WTC11 (cell line): ENCODE data around the gene TRMU. TPM values are rescaled to one million over a fixed set of nuclear protein-coding genes. Genes with fewer than 3 reads are reported as not detected.
A peak's percentile ranks its signal among the peaks of the same experiment; 100 is the strongest.

Source experiments
- ATAC-seq: fragments of 200-7000 bp; cut with Tn5 transposase; 2 replicates; pipeline ENCODE4 v1.10.0; 2021; ENCODE audit warnings: mild to moderate bottlenecking, moderate library complexity
- CTCF ChIA-PET: fragments of 300-600 bp; sonication (Branson Sonifier 250); formaldehyde crosslinking; loops from one replicate; lab custom pipeline; 2021; ENCODE audit warnings: antibody characterized with exemption; lab: Charles Lee
- POLR2A ChIA-PET: fragments of 350-600 bp; sonication (Branson Sonifier 250); formaldehyde crosslinking; loops from one replicate; lab custom pipeline; 2021; ENCODE audit warnings: antibody characterized with exemption; lab: Charles Lee
- DNase-seq: peaks from one replicate; pipeline ENCODE4 v3.0.0; 2021; ENCODE audit warnings: low spot score
- H3K27ac Mint-ChIP-seq: 2 replicates; pipeline ENCODE4 v1.8.0; 2021; ENCODE audit warnings: mixed read lengths
- H3K27me3 Mint-ChIP-seq: 2 replicates; pipeline ENCODE4 v1.8.0; 2021; ENCODE audit warnings: low read depth, mild to moderate bottlenecking, moderate library complexity, mixed read lengths
- H3K36me3 Mint-ChIP-seq: 2 replicates; pipeline ENCODE4 v1.8.0; 2021; ENCODE audit warnings: mixed read lengths
- H3K4me1 Mint-ChIP-seq: 2 replicates; pipeline ENCODE4 v1.8.0; 2022; ENCODE audit warnings: mixed read lengths
- H3K4me3 Mint-ChIP-seq: 2 replicates; pipeline ENCODE4 v1.8.0; 2021; ENCODE audit warnings: mild to moderate bottlenecking, moderate library complexity, mixed read lengths
- H3K9me3 Mint-ChIP-seq: 2 replicates; pipeline ENCODE4 v1.8.0; 2021; ENCODE audit warnings: mixed read lengths
- CREB1 ChIP-seq: sonication (generic); formaldehyde crosslinking; IDR thresholded peaks from 2 replicates; pipeline ENCODE4 v1.8.0; 2023; ENCODE audit warnings: mild to moderate bottlenecking, missing genetic modification reagents
- E2F4 ChIP-seq: sonication (generic); formaldehyde crosslinking; IDR thresholded peaks from 2 replicates; pipeline ENCODE4 v1.8.1; 2022; ENCODE audit warnings: low read depth, mild to moderate bottlenecking, moderate library complexity, missing genetic modification reagents, borderline replicate concordance
- E2F5 ChIP-seq: sonication (generic); formaldehyde crosslinking; IDR thresholded peaks from 2 replicates; pipeline ENCODE4 v1.8.1; 2022; ENCODE audit warnings: mild to moderate bottlenecking, moderate library complexity, missing genetic modification reagents
- FOXP1 ChIP-seq: sonication (generic); formaldehyde crosslinking; IDR thresholded peaks from 2 replicates; pipeline ENCODE4 v1.8.0; 2022; ENCODE audit warnings: missing genetic modification reagents, mild to moderate bottlenecking, moderate library complexity, borderline replicate concordance
- GRHL2 ChIP-seq: fragments of 250-450 bp; sonication (Bioruptor Pico); IDR thresholded peaks from 2 replicates; pipeline ENCODE4 v1.8.0; 2022; ENCODE audit warnings: mild to moderate bottlenecking, moderate library complexity; ENCODE audit not compliant: insufficient replicate concordance, severe bottlenecking
- GTF2I ChIP-seq: fragments of 250-450 bp; sonication (Bioruptor Pico); conservative IDR thresholded peaks from 2 replicates; pipeline ENCODE4 v1.4.0; 2021; ENCODE audit warnings: mild to moderate bottlenecking
- RELA ChIP-seq: sonication (generic); formaldehyde crosslinking; IDR thresholded peaks from 2 replicates; pipeline ENCODE4 v1.8.1; 2022; ENCODE audit warnings: missing genetic modification reagents, mild to moderate bottlenecking, borderline replicate concordance
- USF1 ChIP-seq: sonication (generic); formaldehyde crosslinking; IDR thresholded peaks from 2 replicates; pipeline ENCODE4 v1.8.0; 2022; ENCODE audit warnings: mild to moderate bottlenecking, missing genetic modification reagents
- ZNF121 ChIP-seq: sonication (generic); formaldehyde crosslinking; IDR thresholded peaks from 2 replicates; pipeline ENCODE4 v1.8.0; 2023; ENCODE audit warnings: missing genetic modification reagents
- total RNA-seq: library from RNA; stranded (reverse); gene quantifications from 3 replicates; pipeline ENCODE4 v1.2.3, GENCODE V29; 2021
- TF ChIP-seq, protein P1 (sequence below): sonication (generic); formaldehyde crosslinking; IDR thresholded peaks from 2 replicates; pipeline ENCODE4 v1.8.0; 2023; ENCODE audit warnings: mild to moderate bottlenecking, missing genetic modification reagents
- TF ChIP-seq, protein P2 (sequence below): fragments of 250-450 bp; sonication (Bioruptor Pico); IDR thresholded peaks from 2 replicates; pipeline ENCODE4 v1.8.0; 2021; ENCODE audit warnings: mild to moderate bottlenecking
- TF ChIP-seq, protein P3 (sequence below): fragments of 250-450 bp; sonication (Bioruptor Pico); IDR thresholded peaks from 2 replicates; pipeline ENCODE4 v1.9.0; 2021; ENCODE audit warnings: mild to moderate bottlenecking

Gene TRMU
- total RNA-seq, 1 experiment from 2014 or later: 103 TPM

DNA sequence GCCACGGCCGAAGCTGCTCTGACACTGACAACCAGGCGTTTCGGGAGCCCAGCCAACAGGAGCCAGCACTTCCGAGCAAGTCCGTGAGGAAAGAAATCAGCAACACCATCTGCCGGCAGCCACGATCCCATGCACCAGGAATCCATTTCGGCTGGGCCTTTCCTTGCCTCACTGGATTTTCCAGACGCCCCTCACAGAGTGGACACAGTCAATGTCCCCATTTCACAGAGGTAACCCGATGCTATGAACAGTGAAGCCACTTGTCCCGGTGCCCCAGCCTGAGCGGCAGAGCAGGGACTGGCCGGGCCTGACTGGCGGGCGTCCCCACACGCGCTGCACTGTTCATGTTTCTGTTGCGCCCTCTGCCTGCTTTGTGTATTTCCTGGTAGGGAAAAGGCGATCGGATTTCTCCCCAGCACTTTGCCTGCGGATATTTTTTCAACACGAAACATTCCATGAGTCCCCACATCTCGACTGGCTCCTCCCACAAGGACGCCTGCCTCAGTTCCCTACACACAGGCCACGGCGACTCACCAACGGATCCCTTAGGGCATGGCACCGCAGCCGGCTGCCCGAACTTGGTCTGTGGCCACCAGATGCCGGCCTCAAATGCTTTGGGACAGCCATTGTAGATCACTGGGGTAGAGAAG lies 55.3 kb downstream of the TRMU start:
- DNase-seq: no peak
- CTCF ChIA-PET: interaction anchor here (2.2 to 2.6 kb wide), 2 partner anchors 23 kb away, joined by 13 to 17 read pairs; no protein-coding TSS in a partner anchor
- ATAC-seq: peak; percentile 65
- TF ChIP-seq E2F4 (CRISPR knock-in tag): no peak
- TF ChIP-seq, protein P1, sequence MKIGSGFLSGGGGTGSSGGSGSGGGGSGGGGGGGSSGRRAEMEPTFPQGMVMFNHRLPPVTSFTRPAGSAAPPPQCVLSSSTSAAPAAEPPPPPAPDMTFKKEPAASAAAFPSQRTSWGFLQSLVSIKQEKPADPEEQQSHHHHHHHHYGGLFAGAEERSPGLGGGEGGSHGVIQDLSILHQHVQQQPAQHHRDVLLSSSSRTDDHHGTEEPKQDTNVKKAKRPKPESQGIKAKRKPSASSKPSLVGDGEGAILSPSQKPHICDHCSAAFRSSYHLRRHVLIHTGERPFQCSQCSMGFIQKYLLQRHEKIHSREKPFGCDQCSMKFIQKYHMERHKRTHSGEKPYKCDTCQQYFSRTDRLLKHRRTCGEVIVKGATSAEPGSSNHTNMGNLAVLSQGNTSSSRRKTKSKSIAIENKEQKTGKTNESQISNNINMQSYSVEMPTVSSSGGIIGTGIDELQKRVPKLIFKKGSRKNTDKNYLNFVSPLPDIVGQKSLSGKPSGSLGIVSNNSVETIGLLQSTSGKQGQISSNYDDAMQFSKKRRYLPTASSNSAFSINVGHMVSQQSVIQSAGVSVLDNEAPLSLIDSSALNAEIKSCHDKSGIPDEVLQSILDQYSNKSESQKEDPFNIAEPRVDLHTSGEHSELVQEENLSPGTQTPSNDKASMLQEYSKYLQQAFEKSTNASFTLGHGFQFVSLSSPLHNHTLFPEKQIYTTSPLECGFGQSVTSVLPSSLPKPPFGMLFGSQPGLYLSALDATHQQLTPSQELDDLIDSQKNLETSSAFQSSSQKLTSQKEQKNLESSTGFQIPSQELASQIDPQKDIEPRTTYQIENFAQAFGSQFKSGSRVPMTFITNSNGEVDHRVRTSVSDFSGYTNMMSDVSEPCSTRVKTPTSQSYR: no peak
- TF ChIP-seq, protein P2, sequence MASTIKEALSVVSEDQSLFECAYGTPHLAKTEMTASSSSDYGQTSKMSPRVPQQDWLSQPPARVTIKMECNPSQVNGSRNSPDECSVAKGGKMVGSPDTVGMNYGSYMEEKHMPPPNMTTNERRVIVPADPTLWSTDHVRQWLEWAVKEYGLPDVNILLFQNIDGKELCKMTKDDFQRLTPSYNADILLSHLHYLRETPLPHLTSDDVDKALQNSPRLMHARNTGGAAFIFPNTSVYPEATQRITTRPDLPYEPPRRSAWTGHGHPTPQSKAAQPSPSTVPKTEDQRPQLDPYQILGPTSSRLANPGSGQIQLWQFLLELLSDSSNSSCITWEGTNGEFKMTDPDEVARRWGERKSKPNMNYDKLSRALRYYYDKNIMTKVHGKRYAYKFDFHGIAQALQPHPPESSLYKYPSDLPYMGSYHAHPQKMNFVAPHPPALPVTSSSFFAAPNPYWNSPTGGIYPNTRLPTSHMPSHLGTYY: no peak
- Mint-ChIP-seq H3K9me3 (no peaks in the 10 kb centered on the region), H3K4me3 (no peak overlapping the region), H3K4me1 (0 out of 2 replicates have a peak, but pooled peaks cover 3% of the 10 kb centered on the region), H3K27me3 (no peaks in the 10 kb centered on the region), H3K36me3 (no peaks in the 10 kb centered on the region), H3K27ac (peak overlapping the region; percentile 57)
- POLR2A ChIA-PET: no interaction called here

DNA sequence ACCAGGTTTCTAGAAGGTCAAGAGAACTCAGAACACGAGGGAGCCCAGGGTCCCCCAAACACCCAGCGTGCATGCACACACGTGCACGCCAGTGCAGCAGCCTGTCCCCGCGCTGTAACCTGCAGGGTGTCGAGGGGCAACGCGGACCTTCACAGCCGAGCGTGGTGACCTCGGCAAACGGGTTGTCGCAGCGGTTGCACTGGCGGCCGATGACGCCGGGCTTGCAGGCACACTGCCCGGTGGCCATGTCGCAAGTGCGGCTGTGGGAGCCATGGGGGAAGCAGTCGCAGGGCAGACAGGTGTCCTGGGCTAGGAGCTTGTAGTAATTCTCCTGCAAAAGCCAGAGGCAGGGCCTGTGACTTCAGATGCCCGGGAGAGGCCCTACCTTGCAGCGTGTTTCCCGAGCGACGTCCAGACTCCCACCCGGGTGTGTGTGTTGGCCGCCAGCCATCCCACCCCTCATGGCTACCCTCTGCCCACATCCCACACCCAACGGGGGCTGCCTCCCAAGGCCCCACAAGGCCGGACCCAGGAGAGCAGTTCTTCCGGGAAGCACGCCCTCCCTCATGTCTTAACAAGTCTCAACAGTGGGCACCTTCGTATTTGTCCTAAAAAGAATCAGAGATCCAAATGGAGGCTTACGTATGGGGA lies 56.1 kb downstream of the TRMU start:
- DNase-seq (no peak), ATAC-seq (no peak)
- ChIA-PET POLR2A (no interaction called here), CTCF (interaction anchor here (2.6 kb wide), 1 partner anchor 24 kb away, joined by 17 read pairs; no protein-coding TSS in a partner anchor)
- no peak overlapping the region for H3K4me3 Mint-ChIP-seq
- TF ChIP-seq FOXP1 (CRISPR knock-in tag): no peak
- no peak for TF ChIP-seq USF1
- TF ChIP-seq GRHL2: no peak
- no peak for TF ChIP-seq RELA
- no peak for TF ChIP-seq GTF2I (CRISPR knock-in tag)
- no peak for TF ChIP-seq E2F5 (CRISPR knock-in tag)
- H3K9me3 Mint-ChIP-seq: no peaks in the 10 kb centered on the region
- 0 out of 2 replicates have a peak, but pooled peaks cover 3% of the 10 kb centered on the region for H3K4me1 Mint-ChIP-seq
- H3K27ac Mint-ChIP-seq: no peak overlapping the region
- H3K36me3 Mint-ChIP-seq: no peaks in the 10 kb centered on the region
- H3K27me3 Mint-ChIP-seq: no peaks in the 10 kb centered on the region

GRCh38 chr22:46392137-46392844 lies 56.8 kb downstream of the TRMU start:
- ATAC-seq: no peak
- no peaks in the 10 kb centered on the region for H3K9me3 Mint-ChIP-seq
- ChIA-PET POLR2A (no interaction called here), CTCF (interaction anchor here (1.0 to 2.6 kb wide), 2 partner anchors 25 to 171 kb away, joined by 4 to 17 read pairs; no protein-coding TSS in a partner anchor)
- DNase-seq: no peak
- no peaks in the 10 kb centered on the region for H3K36me3 Mint-ChIP-seq
- TF ChIP-seq, protein P3, sequence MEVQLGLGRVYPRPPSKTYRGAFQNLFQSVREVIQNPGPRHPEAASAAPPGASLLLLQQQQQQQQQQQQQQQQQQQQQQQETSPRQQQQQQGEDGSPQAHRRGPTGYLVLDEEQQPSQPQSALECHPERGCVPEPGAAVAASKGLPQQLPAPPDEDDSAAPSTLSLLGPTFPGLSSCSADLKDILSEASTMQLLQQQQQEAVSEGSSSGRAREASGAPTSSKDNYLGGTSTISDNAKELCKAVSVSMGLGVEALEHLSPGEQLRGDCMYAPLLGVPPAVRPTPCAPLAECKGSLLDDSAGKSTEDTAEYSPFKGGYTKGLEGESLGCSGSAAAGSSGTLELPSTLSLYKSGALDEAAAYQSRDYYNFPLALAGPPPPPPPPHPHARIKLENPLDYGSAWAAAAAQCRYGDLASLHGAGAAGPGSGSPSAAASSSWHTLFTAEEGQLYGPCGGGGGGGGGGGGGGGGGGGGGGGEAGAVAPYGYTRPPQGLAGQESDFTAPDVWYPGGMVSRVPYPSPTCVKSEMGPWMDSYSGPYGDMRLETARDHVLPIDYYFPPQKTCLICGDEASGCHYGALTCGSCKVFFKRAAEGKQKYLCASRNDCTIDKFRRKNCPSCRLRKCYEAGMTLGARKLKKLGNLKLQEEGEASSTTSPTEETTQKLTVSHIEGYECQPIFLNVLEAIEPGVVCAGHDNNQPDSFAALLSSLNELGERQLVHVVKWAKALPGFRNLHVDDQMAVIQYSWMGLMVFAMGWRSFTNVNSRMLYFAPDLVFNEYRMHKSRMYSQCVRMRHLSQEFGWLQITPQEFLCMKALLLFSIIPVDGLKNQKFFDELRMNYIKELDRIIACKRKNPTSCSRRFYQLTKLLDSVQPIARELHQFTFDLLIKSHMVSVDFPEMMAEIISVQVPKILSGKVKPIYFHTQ (CRISPR knock-in tag): no peak
- TF ChIP-seq CREB1 (no peak), ZNF121 (CRISPR knock-in tag) (peak; percentile 91)
- H3K27me3 Mint-ChIP-seq: no peaks in the 10 kb centered on the region
- no peak overlapping the region for H3K27ac Mint-ChIP-seq
- no peak overlapping the region for H3K4me3 Mint-ChIP-seq
- 0 out of 2 replicates have a peak, but pooled peaks cover 3% of the 10 kb centered on the region for H3K4me1 Mint-ChIP-seq
